ENCODE measurements around the gene SPATS1. TPM values are rescaled to one million over a fixed set of nuclear protein-coding genes. Genes with fewer than 3 reads are reported as not detected.
"Not testable (repeated sequence)": the region's sequence is repeated elsewhere in the genome, so short reads cannot be mapped to it uniquely, and the experiment has no call there.

Gene SPATS1
- polyA plus RNA-seq, 6 donors from 2014 or later = not detected

- peaks cover 0 to 31% of the 10 kb centered on the region in 2 donors for H3K36me3 Mint-ChIP-seq
- H3K4me3 Mint-ChIP-seq = no peak overlapping the region
Observed at GRCh38 chr6:44303842-44304241, 38.6 kb upstream of the SPATS1 start.

GRCh38 chr6:44304282-44305199 is 37.9 kb upstream of the SPATS1 start:
- Mint-ChIP-seq H3K27me3 (no peaks in the 10 kb centered on the region), H3K4me1 (peaks cover 0 to 5% (median under 1%) of the 10 kb centered on the region in 3 donors), H3K9me3 (no peaks in the 10 kb centered on the region), H3K4me3 (no peak overlapping the region), H3K27ac (no peak overlapping the region), H3K36me3 (peaks cover 1 to 31% of the 10 kb centered on the region in 2 donors)
- DNase-seq (peak; percentile 43), ATAC-seq (ENCODE audit: low read depth in 2 of 2) (peak; percentile 55 to 63)

More at GRCh38 chr6:44303842-44304241, 38.6 kb upstream of the SPATS1 start:
- Mint-ChIP-seq H3K4me1 (peaks cover 0 to 5% (median 0%) of the 10 kb centered on the region in 3 donors), H3K9me3 (no peaks in the 10 kb centered on the region), H3K27me3 (peaks cover 0 to 6% (median 0%) of the 10 kb centered on the region in 3 donors), H3K27ac (no peak overlapping the region)
- ATAC-seq (ENCODE audit: low read depth in 2 of 2) (no peak), DNase-seq (no peak)

- no peak for DNase-seq
- Mint-ChIP-seq H3K27ac (peak overlapping the region in 2 of 6 donors; percentile 24 to 53), H3K4me1 (peaks cover 0 to 7% (median 5%) of the 10 kb centered on the region in 3 donors), H3K9me3 (no peaks in the 10 kb centered on the region), H3K27me3 (no peaks in the 10 kb centered on the region), H3K4me3 (no peak overlapping the region), H3K36me3 (peaks cover 8 to 37% of the 10 kb centered on the region in 2 donors)
- no peak for ATAC-seq (ENCODE audit: low read depth in 2 of 2)
Observed at GRCh38 chr6:44305200-44305725, 37.2 kb upstream of the SPATS1 start.

- Mint-ChIP-seq H3K9me3 (no peaks in the 10 kb centered on the region), H3K36me3 (peaks cover 8 to 27% of the 10 kb centered on the region in 2 donors), H3K27ac (peak overlapping the region in 1 of 6 donors; percentile 41), H3K4me3 (no peak overlapping the region), H3K4me1 (peaks cover 3 to 9% (median 4%) of the 10 kb centered on the region in 3 donors), H3K27me3 (no peaks in the 10 kb centered on the region)
- ATAC-seq (ENCODE audit: low read depth in 2 of 2) (no peak), DNase-seq (no peak)
Observed at GRCh38 chr6:44306710-44307109, 35.7 kb upstream of the SPATS1 start.

GRCh38 chr6:44307217-44307616 is 35.2 kb upstream of the SPATS1 start:
- DNase-seq (no peak), ATAC-seq (ENCODE audit: low read depth in 2 of 2) (no peak)
- peaks cover 8 to 12% (median 9%) of the 10 kb centered on the region in 3 donors for H3K4me1 Mint-ChIP-seq
- no peak overlapping the region for H3K27ac Mint-ChIP-seq
- H3K36me3 Mint-ChIP-seq = peaks cover 8 to 23% of the 10 kb centered on the region in 2 donors
- H3K4me3 Mint-ChIP-seq = no peak overlapping the region
- no peaks in the 10 kb centered on the region for H3K9me3 Mint-ChIP-seq
- no peaks in the 10 kb centered on the region for H3K27me3 Mint-ChIP-seq

- Mint-ChIP-seq H3K27me3 (no peaks in the 10 kb centered on the region), H3K4me1 (peaks cover 17 to 25% (median 22%) of the 10 kb centered on the region in 3 donors), H3K36me3 (peaks cover 8 to 16% of the 10 kb centered on the region in 2 donors), H3K27ac (no peak overlapping the region), H3K4me3 (no peak overlapping the region), H3K9me3 (no peaks in the 10 kb centered on the region)
- no peak for ATAC-seq (ENCODE audit: low read depth in 2 of 2)
- no peak for DNase-seq
Observed at GRCh38 chr6:44309092-44309491, 33.4 kb upstream of the SPATS1 start.

GRCh38 chr6:44309631-44310030 is 32.8 kb upstream of the SPATS1 start:
- peaks cover 8 to 16% of the 10 kb centered on the region in 2 donors for H3K36me3 Mint-ChIP-seq
- no peaks in the 10 kb centered on the region for H3K27me3 Mint-ChIP-seq
- H3K27ac Mint-ChIP-seq = peak overlapping the region in 1 of 6 donors; percentile 48
- H3K4me3 Mint-ChIP-seq = peak overlapping the region in 1 of 8 donors; percentile 76
- no peak for ATAC-seq (ENCODE audit: low read depth in 2 of 2)
- DNase-seq = no peak
- peaks cover 17 to 25% (median 22%) of the 10 kb centered on the region in 3 donors for H3K4me1 Mint-ChIP-seq
- no peaks in the 10 kb centered on the region for H3K9me3 Mint-ChIP-seq

- peaks cover 8 to 16% of the 10 kb centered on the region in 2 donors for H3K36me3 Mint-ChIP-seq
- peaks cover 17 to 25% (median 22%) of the 10 kb centered on the region in 3 donors for H3K4me1 Mint-ChIP-seq
- H3K27me3 Mint-ChIP-seq = no peaks in the 10 kb centered on the region
- DNase-seq = no peak
- ATAC-seq (ENCODE audit: low read depth in 2 of 2) = no peak
- H3K4me3 Mint-ChIP-seq = peak overlapping the region in 3 of 8 donors; percentile 3 to 76 (median 67)
- no peaks in the 10 kb centered on the region for H3K9me3 Mint-ChIP-seq
- no peak overlapping the region for H3K27ac Mint-ChIP-seq
Observed at GRCh38 chr6:44310241-44310640, 32.2 kb upstream of the SPATS1 start.

- DNase-seq (no peak), ATAC-seq (ENCODE audit: low read depth in 2 of 2) (no peak)
- Mint-ChIP-seq H3K27me3 (peaks cover 0 to 3% (median 0%) of the 10 kb centered on the region in 3 donors), H3K4me3 (peak overlapping the region; percentile 9 to 100 (median 99)), H3K27ac (peak overlapping the region in 2 of 6 donors; percentile 47 to 93), H3K4me1 (peaks cover 17 to 25% (median 22%) of the 10 kb centered on the region in 3 donors), H3K9me3 (no peaks in the 10 kb centered on the region), H3K36me3 (peaks cover 8 to 16% of the 10 kb centered on the region in 2 donors)
Observed at GRCh38 chr6:44311304-44311703, 31.1 kb upstream of the SPATS1 start.

GRCh38 chr6:44311767-44312166 is 30.7 kb upstream of the SPATS1 start:
- Mint-ChIP-seq H3K4me3 (peak overlapping the region; percentile 95 to 100 (median 99)), H3K4me1 (peaks cover 17 to 25% (median 22%) of the 10 kb centered on the region in 3 donors), H3K27ac (peak overlapping the region in 4 of 6 donors; percentile 43 to 93 (median 73)), H3K9me3 (no peaks in the 10 kb centered on the region), H3K36me3 (peaks cover 8 to 16% of the 10 kb centered on the region in 2 donors), H3K27me3 (peaks cover 0 to 7% (median 0%) of the 10 kb centered on the region in 3 donors)
- DNase-seq = no peak
- ATAC-seq (ENCODE audit: low read depth in 2 of 2) = no peak

GRCh38 chr6:44312901-44313788 is 29.3 kb upstream of the SPATS1 start, which contains the start of gene AARS2:
Gene AARS2 (minus strand): TSS chr6:44313347. CDS start chr6:44313323, 24 bp downstream.
- Mint-ChIP-seq H3K27ac (peak within 1 kb of the TSS; percentile 60 to 98 (median 94)), H3K9me3 (no peaks in the 10 kb centered on the region), H3K4me1 (peaks cover 17 to 25% (median 22%) of the 10 kb centered on the region in 3 donors), H3K4me3 (peak within 1 kb of the TSS; percentile 95 to 100 (median 99)), H3K27me3 (peaks cover 0 to 17% (median 10%) of the 10 kb centered on the region in 3 donors), H3K36me3 (peaks cover 8 to 16% of the 10 kb centered on the region in 2 donors)
- ATAC-seq (ENCODE audit: low read depth in 2 of 2) (peak; percentile 92 to 94), DNase-seq (peak; percentile 88)

GRCh38 chr6:44314657-44315056 is 27.8 kb upstream of the SPATS1 start:
- peak overlapping the region in 3 of 8 donors; percentile 28 to 100 (median 56) for H3K4me3 Mint-ChIP-seq
- H3K4me1 Mint-ChIP-seq = peaks cover 16 to 25% (median 22%) of the 10 kb centered on the region in 3 donors
- peaks cover 8 to 32% (median 25%) of the 10 kb centered on the region in 3 donors for H3K27me3 Mint-ChIP-seq
- not testable (repeated sequence) for ATAC-seq (ENCODE audit: low read depth in 2 of 2); H3K9me3 Mint-ChIP-seq; H3K36me3 Mint-ChIP-seq; DNase-seq
- peak overlapping the region in 2 of 6 donors; percentile 11 to 36 for H3K27ac Mint-ChIP-seq

All from naive B cell (primary cell).